ENCODE measurements around the gene GADL1.

GADL1 gene

DNA sequence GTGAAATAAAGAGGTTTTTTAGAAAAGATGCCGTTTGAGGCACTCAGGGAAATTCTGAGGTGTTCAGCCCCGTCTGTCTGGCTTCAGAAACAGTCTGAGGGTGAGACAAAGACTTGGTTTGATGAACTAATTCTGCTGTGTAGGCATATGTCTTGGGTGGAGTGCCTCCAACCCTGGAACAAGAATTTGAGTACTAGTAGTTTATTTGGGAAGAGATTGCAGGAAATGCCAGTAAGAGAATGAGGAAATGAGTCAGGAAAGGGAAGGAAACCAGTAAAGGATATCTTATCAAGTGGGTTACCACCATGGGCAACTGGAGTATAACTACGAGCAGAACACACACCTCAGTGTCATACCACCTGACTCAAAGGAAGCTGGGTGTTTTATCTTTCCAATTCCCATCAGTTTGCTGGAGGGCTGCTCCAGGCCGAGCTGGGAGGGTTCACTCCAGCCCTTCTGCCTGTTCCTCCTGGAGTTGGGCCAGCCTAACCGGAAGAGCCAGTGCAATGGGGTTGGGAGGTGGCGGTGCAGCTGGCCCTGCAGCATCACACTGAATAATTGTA, 212.7 kb downstream of the GADL1 start:
- in situ Hi-C loops (cut with MboI; ENCODE audit: low sequenced_read_pairs): no loop called here

DNA sequence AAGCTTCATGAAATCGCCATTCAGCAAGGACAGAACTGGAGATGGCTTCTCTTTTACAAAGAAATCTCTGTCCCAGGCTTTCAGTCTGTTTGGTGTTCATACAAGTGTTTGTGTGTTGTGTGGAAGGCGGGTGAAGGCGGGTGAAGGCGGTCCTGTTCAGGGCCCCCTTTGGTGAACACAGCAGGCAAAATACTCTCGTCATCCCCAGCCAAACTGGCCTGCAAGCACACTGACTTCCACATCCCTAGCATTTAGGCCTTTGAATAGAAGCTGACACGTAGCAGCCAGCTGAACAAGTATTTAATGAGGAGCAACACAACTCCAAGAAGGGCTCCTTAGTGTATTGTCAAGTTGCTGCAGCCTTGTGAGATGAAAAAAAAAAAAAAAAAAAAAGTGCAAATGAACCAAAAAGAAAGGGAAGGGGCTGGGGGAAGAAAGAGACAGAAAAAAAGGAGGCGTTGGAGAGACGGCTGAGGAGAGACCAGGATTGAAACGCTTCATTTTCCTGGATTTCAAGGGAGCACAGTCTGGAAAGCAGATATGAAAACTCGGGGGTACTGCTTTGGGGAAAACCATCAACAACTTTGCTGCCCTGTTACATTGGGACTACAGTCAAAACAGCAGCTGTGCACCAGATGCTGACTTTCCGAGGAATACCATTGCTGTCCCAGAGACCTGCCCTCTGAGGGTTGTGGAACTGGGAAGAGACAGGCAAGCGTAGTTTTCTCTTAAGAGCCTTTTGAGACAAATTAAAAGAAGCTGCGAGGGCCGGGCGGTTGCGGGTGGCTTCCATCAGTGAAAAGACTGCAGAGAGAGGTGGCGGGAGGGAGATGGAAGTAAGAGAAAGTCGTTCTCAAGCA, 213.4 kb downstream of the GADL1 start:
- in situ Hi-C loops (cut with MboI; ENCODE audit: low sequenced_read_pairs): no loop called here

DNA sequence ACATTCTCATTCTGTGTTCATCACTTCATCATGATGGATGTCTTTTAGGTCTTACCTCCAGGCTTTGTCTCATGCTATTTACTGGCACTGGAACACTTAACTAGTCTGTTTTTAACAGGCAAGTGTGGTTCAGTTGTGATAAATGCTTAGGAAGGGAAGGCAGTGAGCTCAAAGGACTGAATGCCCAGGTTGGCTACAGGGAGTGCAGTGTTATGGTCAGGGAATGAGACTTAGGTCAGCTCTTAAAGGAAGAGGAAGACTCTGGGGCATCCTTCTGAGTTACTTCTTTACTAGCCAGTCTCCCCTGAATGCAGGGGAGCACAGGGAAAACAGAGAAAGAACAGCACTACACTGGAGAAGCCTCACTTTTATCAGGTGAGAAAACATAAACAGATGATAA, 215.4 kb downstream of the GADL1 start:
- in situ Hi-C loops (cut with MboI; ENCODE audit: low sequenced_read_pairs): no loop called here

GRCh38 chr3:30677347-30677685, 217.1 kb downstream of the GADL1 start:
- in situ Hi-C loops (cut with MboI; ENCODE audit: low sequenced_read_pairs): no loop called here

- in situ Hi-C loops (cut with MboI; ENCODE audit: low sequenced_read_pairs): no loop called here
Measured at GRCh38 chr3:30676424-30677346, 217.8 kb downstream of the GADL1 start.

All from hTERT RPE-1 (cell line).